RWPE2 (cell line): ENCODE results near the gene HTR1D.
"Not testable (repeated sequence)": the region's sequence is repeated elsewhere in the genome, so short reads cannot be mapped to it uniquely, and the experiment has no call there.

Experiments
- ATAC-seq: fragments of 200-7000 bp; cut with Tn5 transposase; 3 replicates; pipeline ENCODE4 v1.9.1; 2021; ENCODE audit warnings: low read depth
- DNase-seq: peaks from one replicate; pipeline ENCODE4 v3.0.0-alpha.2; 2020; ENCODE audit warnings: low spot score
- H3K27ac ChIP-seq: fragments of 450-650 bp; 2 replicates; pipeline ENCODE4 v1.5.1; 2017; ENCODE audit warnings: mild to moderate bottlenecking; ENCODE audit not compliant: poor library complexity, severe bottlenecking
- H3K27me3 ChIP-seq: fragments of 250-450 bp; sonication (Bioruptor Pico); 2 replicates; pipeline ENCODE4 v1.5.1; 2021; ENCODE audit warnings: mild to moderate bottlenecking, moderate library complexity; ENCODE audit not compliant: insufficient read depth, poor library complexity, severe bottlenecking
- H3K36me3 ChIP-seq: fragments of 250-450 bp; sonication (Bioruptor Pico); 2 replicates; pipeline ENCODE4 v1.5.1; 2020; ENCODE audit warnings: low read depth, mild to moderate bottlenecking, moderate library complexity
- H3K4me1 ChIP-seq: fragments of 250-450 bp; sonication (Bioruptor Pico); 2 replicates; pipeline ENCODE4 v1.5.1; 2021; ENCODE audit warnings: mild to moderate bottlenecking, moderate library complexity; ENCODE audit not compliant: insufficient read depth, poor library complexity, severe bottlenecking
- H3K4me3 ChIP-seq: fragments of 250-450 bp; sonication (Bioruptor Pico); 2 replicates; pipeline ENCODE4 v1.5.1; 2021; ENCODE audit warnings: mild to moderate bottlenecking, moderate library complexity; ENCODE audit not compliant: severe bottlenecking
- H3K9me3 ChIP-seq: fragments of 250-450 bp; sonication (Bioruptor Pico); 2 replicates; pipeline ENCODE4 v1.5.1; 2021; ENCODE audit warnings: mild to moderate bottlenecking, moderate library complexity; ENCODE audit not compliant: severe bottlenecking
- TF ChIP-seq, protein P1 (sequence below): fragments of 450-650 bp; IDR thresholded peaks from one replicate; pipeline ENCODE4 v1.5.1; 2017; ENCODE audit warnings: mild to moderate bottlenecking, moderate library complexity; ENCODE audit not compliant: poor library complexity, severe bottlenecking

Gene HTR1D

DNA sequence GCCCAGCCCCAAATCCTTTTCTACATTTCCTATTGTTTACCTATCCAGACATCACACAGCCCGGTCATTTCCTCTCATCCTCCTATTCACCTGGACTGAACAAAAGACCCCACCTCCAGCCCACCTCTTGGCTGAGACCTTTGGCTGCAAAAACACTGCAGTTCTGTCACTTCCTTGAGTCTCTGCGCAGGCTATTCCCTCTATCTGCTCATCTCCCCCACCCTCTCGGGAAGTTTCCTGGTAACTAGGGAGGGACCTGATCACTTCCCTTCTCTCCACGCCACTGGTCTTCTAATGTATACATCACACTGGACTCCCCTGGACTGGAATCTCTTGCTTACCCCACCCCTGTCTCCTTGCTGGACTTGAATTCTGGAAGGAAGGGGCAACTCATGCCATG is 5.3 kb downstream of the HTR1D start:
- no peaks in the 10 kb centered on the region for H3K27me3 ChIP-seq
- H3K27ac ChIP-seq, result no peak overlapping the region
- no peak overlapping the region for H3K4me3 ChIP-seq
- no peak for ATAC-seq
- H3K36me3 ChIP-seq, result no peaks in the 10 kb centered on the region
- H3K4me1 ChIP-seq, result peaks cover 13% of the 10 kb centered on the region
- no peaks in the 10 kb centered on the region for H3K9me3 ChIP-seq
- no peak for DNase-seq
- TF ChIP-seq, protein P1, sequence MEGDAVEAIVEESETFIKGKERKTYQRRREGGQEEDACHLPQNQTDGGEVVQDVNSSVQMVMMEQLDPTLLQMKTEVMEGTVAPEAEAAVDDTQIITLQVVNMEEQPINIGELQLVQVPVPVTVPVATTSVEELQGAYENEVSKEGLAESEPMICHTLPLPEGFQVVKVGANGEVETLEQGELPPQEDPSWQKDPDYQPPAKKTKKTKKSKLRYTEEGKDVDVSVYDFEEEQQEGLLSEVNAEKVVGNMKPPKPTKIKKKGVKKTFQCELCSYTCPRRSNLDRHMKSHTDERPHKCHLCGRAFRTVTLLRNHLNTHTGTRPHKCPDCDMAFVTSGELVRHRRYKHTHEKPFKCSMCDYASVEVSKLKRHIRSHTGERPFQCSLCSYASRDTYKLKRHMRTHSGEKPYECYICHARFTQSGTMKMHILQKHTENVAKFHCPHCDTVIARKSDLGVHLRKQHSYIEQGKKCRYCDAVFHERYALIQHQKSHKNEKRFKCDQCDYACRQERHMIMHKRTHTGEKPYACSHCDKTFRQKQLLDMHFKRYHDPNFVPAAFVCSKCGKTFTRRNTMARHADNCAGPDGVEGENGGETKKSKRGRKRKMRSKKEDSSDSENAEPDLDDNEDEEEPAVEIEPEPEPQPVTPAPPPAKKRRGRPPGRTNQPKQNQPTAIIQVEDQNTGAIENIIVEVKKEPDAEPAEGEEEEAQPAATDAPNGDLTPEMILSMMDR, result no peak

DNA sequence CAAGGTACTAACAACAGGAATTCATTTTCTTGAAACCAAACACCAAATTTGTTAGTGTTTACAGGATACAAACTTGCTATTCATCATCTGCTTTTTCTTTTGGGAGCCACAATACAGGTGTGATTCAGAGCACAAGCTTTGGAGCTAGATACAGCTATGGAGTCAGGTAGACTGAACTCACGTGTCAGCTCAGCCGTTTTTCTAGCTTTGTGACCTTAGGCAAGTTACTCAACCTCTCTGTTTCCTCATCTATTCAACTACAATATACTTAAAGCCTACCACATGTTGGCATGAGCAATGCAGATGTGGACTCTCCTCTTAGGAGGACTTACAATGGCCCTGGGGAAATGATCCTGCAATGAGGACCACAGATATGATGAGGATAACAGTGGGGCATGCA is 6.3 kb downstream of the HTR1D start:
- peak; percentile 19; the same call in 1 of the 3 replicates for ATAC-seq
- H3K27me3 ChIP-seq, result no peaks in the 10 kb centered on the region

DNA sequence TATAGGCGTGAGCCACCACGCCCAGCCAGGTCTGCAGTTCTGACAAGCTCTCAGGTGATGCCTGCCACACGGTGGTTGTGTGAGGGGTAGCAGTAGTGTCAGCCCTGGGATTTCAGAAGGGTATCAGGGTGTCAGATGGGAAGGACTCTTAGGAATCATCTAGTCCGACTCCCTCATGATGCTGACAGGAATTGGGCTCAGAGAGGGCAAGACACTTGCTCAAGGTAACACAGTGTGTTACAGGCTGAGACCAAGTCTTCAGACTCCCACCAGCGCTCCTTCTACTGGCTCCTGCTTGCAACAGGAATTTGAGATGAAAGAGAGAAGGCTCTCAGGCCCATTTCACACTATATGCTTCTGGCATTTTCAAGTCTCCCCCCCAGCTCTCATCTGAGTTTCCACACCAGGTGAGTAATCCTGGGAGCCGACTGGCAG is 6.9 kb downstream of the HTR1D start:
- Histone ChIP-seq H3K4me1 (peaks cover 13% of the 10 kb centered on the region), H3K27me3 (no peaks in the 10 kb centered on the region), H3K4me3 (no peak overlapping the region), H3K36me3 (no peaks in the 10 kb centered on the region), H3K27ac (peak overlapping the region; percentile 39), H3K9me3 (no peaks in the 10 kb centered on the region)
- DNase-seq (no peak), ATAC-seq (peak; percentile 66)
- TF ChIP-seq, protein P1, result peak; percentile 52

More for the DNA sequence above, 6.3 kb downstream of the HTR1D start:
- H3K27ac ChIP-seq, result peak overlapping the region; percentile 39
- no peak for DNase-seq
- TF ChIP-seq, protein P1, result no peak
- no peak overlapping the region for H3K4me3 ChIP-seq
- H3K9me3 ChIP-seq, result no peaks in the 10 kb centered on the region
- no peaks in the 10 kb centered on the region for H3K36me3 ChIP-seq
- peaks cover 13% of the 10 kb centered on the region for H3K4me1 ChIP-seq

DNA sequence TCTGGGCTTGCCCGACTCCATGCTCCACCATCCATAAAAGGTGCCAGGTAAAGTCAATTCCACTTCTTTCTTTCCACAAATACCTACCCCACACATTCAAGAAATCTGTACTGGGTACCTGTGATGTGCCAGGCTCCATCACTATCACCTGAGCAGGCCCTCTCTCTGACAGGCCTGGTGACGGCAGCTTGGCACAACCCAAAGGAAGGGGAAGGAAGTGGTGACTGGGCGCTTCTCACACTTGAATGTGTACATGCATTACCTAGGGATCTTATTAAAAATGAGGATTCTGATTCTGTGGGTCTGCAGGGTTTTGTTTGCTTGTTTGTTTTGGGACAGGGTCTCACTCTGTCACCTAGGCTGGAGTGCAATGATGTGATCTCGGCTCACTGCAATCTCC is 7.5 kb downstream of the HTR1D start:
- Histone ChIP-seq H3K4me3 (no peak overlapping the region), H3K27ac (peak overlapping the region; percentile 39), H3K36me3 (no peaks in the 10 kb centered on the region), H3K4me1 (peaks cover 13% of the 10 kb centered on the region), H3K9me3 (no peaks in the 10 kb centered on the region), H3K27me3 (no peaks in the 10 kb centered on the region)
- DNase-seq (no peak), ATAC-seq (no peak)
- TF ChIP-seq, protein P1, result no peak

DNA sequence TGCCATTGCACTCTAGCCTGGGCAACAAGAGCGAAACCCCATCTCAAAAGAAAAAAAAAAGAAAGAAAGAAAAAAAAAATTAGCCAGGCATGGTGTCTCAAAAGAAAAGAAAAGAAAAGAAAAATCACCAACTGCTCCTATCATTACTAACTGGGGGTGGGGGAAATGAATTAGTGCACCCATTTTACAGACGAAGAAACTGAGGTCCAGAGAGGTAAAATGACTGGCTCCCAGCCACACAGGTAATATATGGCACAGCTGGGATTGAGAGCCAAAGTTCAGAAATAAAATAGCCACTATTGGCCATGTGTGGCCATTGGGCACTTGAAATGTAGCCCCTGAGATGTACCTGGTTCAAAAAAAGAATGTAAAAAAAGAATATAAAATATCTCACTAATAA is 8.8 kb downstream of the HTR1D start:
- Histone ChIP-seq H3K4me3 (no peak overlapping the region), H3K9me3 (no peaks in the 10 kb centered on the region), H3K36me3 (no peaks in the 10 kb centered on the region), H3K27ac (no peak overlapping the region), H3K4me1 (peaks cover 13% of the 10 kb centered on the region), H3K27me3 (no peaks in the 10 kb centered on the region)
- ATAC-seq (no peak), DNase-seq (no peak)
- TF ChIP-seq, protein P1, result no peak

DNA sequence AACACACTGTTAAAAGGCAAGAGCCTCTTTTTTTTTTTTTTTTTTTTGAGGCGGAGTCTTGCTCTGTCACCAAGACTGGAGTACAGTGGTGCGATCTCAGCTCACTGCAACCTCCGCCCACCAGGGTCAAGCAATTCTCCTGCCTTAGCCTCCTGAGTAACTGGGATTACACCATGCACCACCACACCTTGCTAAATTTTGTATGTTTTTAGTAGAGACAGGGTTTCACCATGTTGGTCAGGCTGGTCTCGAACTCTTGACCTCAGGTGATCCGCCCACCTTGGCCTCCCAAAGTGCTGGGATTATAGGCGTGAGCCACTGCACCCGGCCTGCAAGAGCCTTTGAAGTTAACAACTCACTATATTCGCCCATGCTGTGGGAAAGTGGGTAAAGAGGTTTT is 9.6 kb downstream of the HTR1D start:
- not testable (repeated sequence) for DNase-seq, H3K36me3 ChIP-seq, H3K9me3 ChIP-seq, H3K4me3 ChIP-seq, ATAC-seq, H3K27ac ChIP-seq, H3K27me3 ChIP-seq
- H3K4me1 ChIP-seq, result peaks cover 13% of the 10 kb centered on the region
